Motor neuron (in vitro differentiated cells): Measurements from ENCODE around the gene SEMA6A. TPM values are rescaled to one million over a fixed set of nuclear protein-coding genes. Genes with fewer than 3 reads are reported as not detected.
A peak's percentile ranks its signal among the peaks of the same experiment; 100 is the strongest.

ENCODE experiments used
- ATAC-seq, 8 experiments: fragments of 200-7000 bp; cut with Tn5 transposase; replicated peaks in 6 of 8; 2 replicates each; pipeline ENCODE4 v1.8.0; 2021; ENCODE audit warnings: mild to moderate bottlenecking in 8 of 8, moderate library complexity in 8 of 8
- H3K27ac ChIP-seq, 2 donors: fragments of 250-450 bp; sonication (Bioruptor Pico); 2 replicates each; pipeline ENCODE4 v1.9.0; 2021; ENCODE audit warnings: antibody characterized with exemption in 2 of 2, mild to moderate bottlenecking in 2 of 2, moderate library complexity in 1 of 2
- H3K4me1 ChIP-seq, 2 donors: fragments of 250-450 bp; sonication (Bioruptor Pico); replicated peaks in 1 of 2; 2 replicates each; pipeline ENCODE4 v1.6.1; 2021; ENCODE audit warnings: antibody characterized with exemption in 2 of 2, mild to moderate bottlenecking in 2 of 2, moderate library complexity in 1 of 2
- H3K4me3 ChIP-seq, 5 donors: fragments of 250-450 bp; sonication (Bioruptor Pico); 2 replicates each; pipeline ENCODE4 v1.9.0; 2021; ENCODE audit warnings: antibody characterized with exemption in 5 of 5, mild to moderate bottlenecking in 5 of 5, moderate library complexity in 4 of 5
- WGBS, 10 experiments: fragments of 450-650 bp; shearing (Covaris generic); methylation state at CpG; one replicate each; pipeline ENCODE4 v1.0.0; 2022; 5-methylcytosine and 5-hydroxymethylcytosine counted together
- in situ Hi-C, 9 experiments: fragments of 400-800 bp; cut with MboI; loops; one replicate each; pipeline ENCODE4 v1.15.0; 2021; ENCODE audit warnings: low sequenced_read_pairs in 9 of 9, low pct_unique_long_range_greater_than_20kb in 2 of 9; ENCODE audit not compliant: unreplicated experiment in 9 of 9
- total RNA-seq, 8 experiments: library from RNA; unstranded; fragments of 300-600 nt; gene quantifications; 2 replicates each; pipeline versions ENCODE4 v1.2.3 to v1.2.4, GENCODE V29; 2022

Gene SEMA6A
- total RNA-seq, 8 experiments from 2014 or later: 2.6 to 35.9 (median 20.0) TPM

GRCh38 chr5:116507941-116508655 lies 66.5 kb downstream of the SEMA6A start:
- WGBS, 10 experiments: 46 to 88% (median 79%) methylated on average over 1 to 10 of the region's 10 CpGs; no CpG with 5 or more reads in 1 of the 10 experiments
- in situ Hi-C loops: no loop called here
- ATAC-seq: peak in 2 of 8 experiments; percentile 17 to 34
- Histone ChIP-seq H3K4me1 (peaks cover 29 to 35% of the 10 kb centered on the region in 2 donors), H3K4me3 (no peak overlapping the region), H3K27ac (no peak overlapping the region)

- in situ Hi-C loops: no loop called here
- peak in 3 of 8 experiments; percentile 51 to 63 (median 51) for ATAC-seq
- 0 to 80% (median 38%) methylated on average over 1 to 3 of the region's 3 CpGs for WGBS, 10 experiments
- no peak overlapping the region for H3K4me3 ChIP-seq
- peaks cover 32 to 33% of the 10 kb centered on the region in 2 donors for H3K4me1 ChIP-seq
- H3K27ac ChIP-seq: no peak overlapping the region
Measured at GRCh38 chr5:116507051-116507537, 67.5 kb downstream of the SEMA6A start.

DNA sequence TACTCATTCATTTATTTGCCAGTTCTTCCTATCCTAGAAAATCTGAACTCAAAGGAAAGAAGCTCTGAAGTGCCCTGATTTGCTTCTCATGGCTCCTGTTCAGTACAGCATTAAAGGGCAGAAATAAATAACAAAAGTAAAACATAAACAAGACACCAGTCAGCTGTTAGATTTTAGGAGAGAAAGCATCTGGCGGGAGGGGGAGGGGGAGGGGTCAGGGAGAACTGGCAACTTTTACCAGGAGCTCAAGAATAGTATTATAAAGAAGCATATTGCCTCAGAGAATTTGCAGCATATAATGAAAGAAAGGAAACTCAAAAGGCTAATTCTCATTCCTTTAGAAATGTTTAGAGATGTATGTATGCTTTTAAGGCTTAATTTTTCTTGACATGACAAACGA lies 68.1 kb downstream of the SEMA6A start:
- ATAC-seq: no peak
- no peak overlapping the region for H3K27ac ChIP-seq
- peaks cover 26 to 29% of the 10 kb centered on the region in 2 donors for H3K4me1 ChIP-seq
- in situ Hi-C loops: no loop called here
- no peak overlapping the region for H3K4me3 ChIP-seq
- WGBS, 10 experiments: 0 to 80% (median 51%) methylated on average over 1 to 2 of the region's 2 CpGs; no CpG with 5 or more reads in 4 of the 10 experiments

GRCh38 chr5:116504593-116505166 lies 69.9 kb downstream of the SEMA6A start:
- 63 to 100% (median 92%) methylated on average over 2 to 7 of the region's 8 CpGs for WGBS, 10 experiments
- Histone ChIP-seq H3K27ac (no peak overlapping the region), H3K4me3 (no peak overlapping the region), H3K4me1 (peaks cover 26 to 27% of the 10 kb centered on the region in 2 donors)
- in situ Hi-C loops: no loop called here
- ATAC-seq: no peak

DNA sequence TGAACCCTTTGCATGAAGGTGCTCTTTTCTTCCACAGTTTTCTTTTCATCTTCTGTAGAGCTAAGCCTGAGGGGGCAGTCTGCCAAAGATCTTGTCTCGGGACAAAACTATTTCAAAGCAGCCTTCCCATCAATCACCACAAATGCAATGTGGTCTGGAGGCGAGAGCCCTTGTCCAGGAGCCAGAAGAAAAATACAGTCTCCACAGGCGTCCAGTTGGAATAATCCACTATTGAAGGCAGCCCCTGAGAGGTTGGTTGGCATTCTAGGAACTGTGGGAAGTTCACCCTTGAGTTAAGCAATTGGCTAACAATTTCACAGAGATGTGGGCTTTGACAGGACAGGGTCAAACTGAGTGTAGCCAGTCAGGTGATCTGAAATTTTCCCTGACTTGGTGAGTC lies 72.0 kb downstream of the SEMA6A start:
- ATAC-seq: peak in 3 of 8 experiments; percentile 26 to 87 (median 28)
- H3K27ac ChIP-seq: no peak overlapping the region
- no peak overlapping the region for H3K4me3 ChIP-seq
- in situ Hi-C loops: no loop called here
- H3K4me1 ChIP-seq: peaks cover 26 to 41% of the 10 kb centered on the region in 2 donors
- WGBS, 10 experiments: 50 to 100% (median 62%) methylated on average over 1 to 3 of the region's 3 CpGs; no CpG with 5 or more reads in 4 of the 10 experiments

DNA sequence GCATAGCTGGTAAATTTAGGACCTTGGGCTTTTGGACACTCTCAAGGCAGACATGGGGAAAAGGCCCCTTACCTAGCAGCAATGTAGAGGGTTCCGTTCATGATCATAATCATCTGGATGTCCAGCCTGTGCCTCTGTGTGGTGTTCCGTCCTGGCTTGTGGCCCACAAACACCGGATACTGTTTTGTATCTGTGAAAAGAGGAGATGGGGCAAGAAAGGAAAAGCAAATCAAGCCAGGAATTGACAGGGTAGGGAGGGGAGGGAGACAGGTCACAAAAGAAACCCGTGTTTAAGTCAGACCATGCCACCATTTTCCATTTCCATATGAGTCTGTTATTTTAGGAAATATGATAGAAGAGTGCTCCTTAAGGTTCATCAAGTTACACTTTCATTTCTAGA lies 72.5 kb downstream of the SEMA6A start:
- peaks cover 25 to 45% of the 10 kb centered on the region in 2 donors for H3K4me1 ChIP-seq
- 49 to 100% (median 92%) methylated on average over 1 to 4 of the region's 4 CpGs; no CpG with 5 or more reads in 2 of the 10 experiments for WGBS, 10 experiments
- in situ Hi-C loops: no loop called here
- ATAC-seq: peak in 1 of 8 experiments; percentile 28
- H3K27ac ChIP-seq: no peak overlapping the region
- H3K4me3 ChIP-seq: no peak overlapping the region

GRCh38 chr5:116498503-116499048 lies 76.0 kb downstream of the SEMA6A start:
- 0 to 80% (median 0%) methylated on average over 1 to 3 of the region's 4 CpGs; no CpG with 5 or more reads in 3 of the 10 experiments for WGBS, 10 experiments
- no peak overlapping the region for H3K4me3 ChIP-seq
- in situ Hi-C loops: no loop called here
- H3K4me1 ChIP-seq: peaks cover 27 to 46% of the 10 kb centered on the region in 2 donors
- H3K27ac ChIP-seq: no peak overlapping the region
- peak in 6 of 8 experiments; percentile 32 to 83 (median 64) for ATAC-seq

DNA sequence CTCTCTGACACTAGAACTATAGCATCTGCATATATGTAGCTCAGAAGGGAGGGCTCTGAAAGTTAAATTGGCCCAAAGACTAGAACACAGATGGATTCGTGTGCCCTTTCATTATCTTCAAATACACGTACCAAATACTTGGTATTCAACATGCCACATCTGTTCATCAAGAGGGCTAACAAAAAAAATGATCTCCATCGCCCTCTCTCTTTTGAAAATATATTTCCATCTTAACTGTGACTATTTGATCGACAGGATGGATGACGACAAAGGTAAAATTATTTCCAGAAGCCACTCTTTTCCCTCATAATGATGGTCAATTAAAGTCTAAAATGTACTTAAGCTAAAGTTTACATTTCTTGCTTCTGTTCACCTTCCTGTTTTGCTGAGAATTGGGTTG lies 77.0 kb downstream of the SEMA6A start:
- in situ Hi-C loops: no loop called here
- H3K27ac ChIP-seq: no peak overlapping the region
- ATAC-seq: no peak
- no peak overlapping the region for H3K4me3 ChIP-seq
- H3K4me1 ChIP-seq: peaks cover 23 to 48% of the 10 kb centered on the region in 2 donors
- WGBS, 10 experiments: 63 to 92% (median 85%) methylated on average over 2 to 5 of the region's 5 CpGs; no CpG with 5 or more reads in 1 of the 10 experiments

DNA sequence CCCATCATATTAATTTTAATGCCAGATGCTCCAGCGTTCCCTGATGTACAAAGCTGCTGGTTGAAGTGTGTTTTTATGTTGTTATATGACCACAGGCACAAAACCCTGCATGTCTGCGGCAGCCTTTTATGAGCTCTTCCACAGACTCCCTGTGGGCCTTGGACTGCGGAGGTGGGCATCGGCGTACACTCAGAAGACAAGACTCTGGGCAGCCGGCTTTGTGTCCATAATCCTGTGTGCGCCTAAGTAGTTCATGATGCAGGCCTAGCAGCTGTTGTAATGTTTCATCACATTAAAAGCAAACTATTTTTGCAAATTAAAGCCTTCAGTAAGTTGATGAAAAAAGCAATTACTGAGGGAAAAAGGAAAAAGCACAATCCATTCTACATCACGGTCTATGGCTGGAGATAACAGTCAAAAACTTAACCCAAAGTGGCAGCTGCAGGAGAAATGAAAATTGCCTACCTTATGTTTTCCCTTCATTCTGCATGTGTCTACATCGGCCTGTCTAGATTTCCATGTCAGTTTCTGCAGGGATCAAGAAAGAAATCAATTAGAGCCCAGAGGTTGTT lies 78.8 kb downstream of the SEMA6A start:
- in situ Hi-C loops: no loop called here
- WGBS, 10 experiments: 64 to 100% (median 83%) methylated on average over 1 to 9 of the region's 9 CpGs
- H3K4me3 ChIP-seq: no peak overlapping the region
- peak overlapping the region; percentile 39 to 46 for H3K27ac ChIP-seq
- peaks cover 23 to 48% of the 10 kb centered on the region in 2 donors for H3K4me1 ChIP-seq
- peak in 2 of 8 experiments; percentile 29 to 58 for ATAC-seq

GRCh38 chr5:116494784-116495450 lies 79.7 kb downstream of the SEMA6A start:
- ATAC-seq: no peak
- no peak overlapping the region for H3K4me3 ChIP-seq
- in situ Hi-C loops: no loop called here
- peaks cover 23 to 48% of the 10 kb centered on the region in 2 donors for H3K4me1 ChIP-seq
- no peak overlapping the region for H3K27ac ChIP-seq
- 0 to 90% (median 66%) methylated on average over 1 to 5 of the region's 6 CpGs; no CpG with 5 or more reads in 2 of the 10 experiments for WGBS, 10 experiments

DNA sequence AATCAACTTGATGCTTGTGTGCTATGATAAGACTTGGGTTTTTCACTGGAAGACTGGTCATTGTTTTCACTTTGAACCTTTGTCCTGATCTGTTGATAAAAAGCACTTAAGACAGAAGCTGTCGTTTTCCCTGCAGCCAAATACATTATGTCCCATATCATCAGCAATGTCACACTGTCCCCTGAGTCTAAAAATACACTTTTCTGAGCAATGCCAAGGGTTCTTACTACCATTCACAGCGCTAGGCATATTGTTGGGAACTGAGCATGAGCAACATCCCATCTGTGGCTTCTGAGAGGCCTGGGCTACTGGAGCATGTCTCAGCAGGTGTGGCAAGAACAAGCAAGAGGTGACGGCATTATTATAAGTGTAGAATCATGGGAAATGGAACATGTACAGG lies 81.8 kb downstream of the SEMA6A start:
- in situ Hi-C loops: no loop called here
- no peak overlapping the region for H3K27ac ChIP-seq

GRCh38 chr5:116492016-116492623 lies 82.5 kb downstream of the SEMA6A start:
- in situ Hi-C loops: no loop called here
- H3K27ac ChIP-seq: no peak overlapping the region
- H3K4me1 ChIP-seq: peaks cover 20 to 49% of the 10 kb centered on the region in 2 donors
- H3K4me3 ChIP-seq: no peak overlapping the region
- ATAC-seq: peak in 1 of 8 experiments; percentile 23
- 38 to 100% (median 80%) methylated on average over 1 to 3 of the region's 3 CpGs; no CpG with 5 or more reads in 1 of the 10 experiments for WGBS, 10 experiments

More for the DNA sequence above, 81.8 kb downstream of the SEMA6A start:
- 40 to 100% (median 93%) methylated on average over 1 to 3 of the region's 3 CpGs; no CpG with 5 or more reads in 1 of the 10 experiments for WGBS, 10 experiments
- ATAC-seq: no peak
- H3K4me3 ChIP-seq: no peak overlapping the region
- H3K4me1 ChIP-seq: peaks cover 22 to 49% of the 10 kb centered on the region in 2 donors
